Effector memory CD4-positive, alpha-beta T cell (primary cell): Measurements from ENCODE around the gene CHD2.

Experiments used
- DNase-seq, 3 donors: peaks; one replicate each; pipeline ENCODE4 v3.0.0-alpha.2; 2020
- H3K27ac ChIP-seq: 2 replicates; pipeline ENCODE4 v1.7.0; 2013; ENCODE audit warnings: mild to moderate bottlenecking, low read length, moderate library complexity; ENCODE audit not compliant: insufficient read depth, poor library complexity, severe bottlenecking
- H3K27me3 ChIP-seq: replicated peaks from 2 replicates; pipeline ENCODE4 v1.7.0; 2013; ENCODE audit warnings: mild to moderate bottlenecking, low read length; ENCODE audit not compliant: insufficient read depth, control insufficient read depth, poor library complexity, severe bottlenecking
- H3K36me3 ChIP-seq: 2 replicates; pipeline ENCODE4 v1.7.0; 2013; ENCODE audit warnings: mild to moderate bottlenecking, low read length, moderate library complexity; ENCODE audit not compliant: control insufficient read depth, insufficient read depth
- H3K4me1 ChIP-seq: 2 replicates; pipeline ENCODE4 v1.7.0; 2013; ENCODE audit warnings: low read length, mild to moderate bottlenecking; ENCODE audit not compliant: control insufficient read depth, insufficient read depth, poor library complexity, severe bottlenecking
- H3K4me3 ChIP-seq: 2 replicates; pipeline ENCODE4 v1.7.0; 2013; ENCODE audit warnings: low read length, low read depth, mild to moderate bottlenecking; ENCODE audit not compliant: insufficient read depth, poor library complexity, severe bottlenecking
- H3K9me3 ChIP-seq: 2 replicates; pipeline ENCODE4 v1.7.0; 2013; ENCODE audit warnings: mild to moderate bottlenecking, low read length, moderate library complexity; ENCODE audit not compliant: control insufficient read depth

The CHD2 gene

GRCh38 chr15:92925454-92925853 lies 25.3 kb downstream of the CHD2 start:
- peaks cover 73% of the 10 kb centered on the region for H3K36me3 ChIP-seq
- no peak overlapping the region for H3K4me3 ChIP-seq
- H3K27ac ChIP-seq, result no peak overlapping the region
- no peak for DNase-seq
- peaks cover 18% of the 10 kb centered on the region for H3K4me1 ChIP-seq
- H3K27me3 ChIP-seq, result no peaks in the 10 kb centered on the region
- no peaks in the 10 kb centered on the region for H3K9me3 ChIP-seq

- no peak for DNase-seq
- H3K27ac ChIP-seq, result no peak overlapping the region
Measured at GRCh38 chr15:92928225-92928750, 28.2 kb downstream of the CHD2 start.

GRCh38 chr15:92929002-92929401 lies 28.9 kb downstream of the CHD2 start:
- peaks cover 80% of the 10 kb centered on the region for H3K36me3 ChIP-seq
- H3K27ac ChIP-seq, result no peak overlapping the region
- H3K9me3 ChIP-seq, result no peaks in the 10 kb centered on the region
- no peak for DNase-seq
- no peak overlapping the region for H3K4me3 ChIP-seq
- H3K4me1 ChIP-seq, result no peaks in the 10 kb centered on the region
- H3K27me3 ChIP-seq, result no peaks in the 10 kb centered on the region

More at GRCh38 chr15:92928225-92928750, 28.2 kb downstream of the CHD2 start:
- Histone ChIP-seq H3K4me1 (no peaks in the 10 kb centered on the region), H3K4me3 (no peak overlapping the region), H3K9me3 (no peaks in the 10 kb centered on the region), H3K36me3 (peaks cover 80% of the 10 kb centered on the region), H3K27me3 (no peaks in the 10 kb centered on the region)

- H3K27me3 ChIP-seq, result no peaks in the 10 kb centered on the region
- H3K4me1 ChIP-seq, result no peaks in the 10 kb centered on the region
- DNase-seq, result no peak
- no peak overlapping the region for H3K27ac ChIP-seq
- peaks cover 78% of the 10 kb centered on the region for H3K36me3 ChIP-seq
- H3K4me3 ChIP-seq, result no peak overlapping the region
- no peaks in the 10 kb centered on the region for H3K9me3 ChIP-seq
Measured at GRCh38 chr15:92930054-92930621, 30.0 kb downstream of the CHD2 start.

- Histone ChIP-seq H3K4me1 (no peaks in the 10 kb centered on the region), H3K27me3 (no peaks in the 10 kb centered on the region), H3K9me3 (no peaks in the 10 kb centered on the region), H3K27ac (no peak overlapping the region), H3K4me3 (no peak overlapping the region), H3K36me3 (peaks cover 79% of the 10 kb centered on the region)
- DNase-seq, result no peak
Measured at GRCh38 chr15:92930776-92931175, 30.7 kb downstream of the CHD2 start.

- peaks cover 79% of the 10 kb centered on the region for H3K36me3 ChIP-seq
- H3K4me1 ChIP-seq, result peaks cover 6% of the 10 kb centered on the region
- no peaks in the 10 kb centered on the region for H3K27me3 ChIP-seq
- H3K27ac ChIP-seq, result no peak overlapping the region
- no peak overlapping the region for H3K4me3 ChIP-seq
- no peaks in the 10 kb centered on the region for H3K9me3 ChIP-seq
- no peak for DNase-seq
Measured at GRCh38 chr15:92932946-92933649, 33.0 kb downstream of the CHD2 start.

GRCh38 chr15:92933831-92934230 lies 33.7 kb downstream of the CHD2 start:
- Histone ChIP-seq H3K36me3 (peaks cover 79% of the 10 kb centered on the region), H3K4me3 (no peak overlapping the region), H3K27me3 (no peaks in the 10 kb centered on the region), H3K4me1 (peaks cover 6% of the 10 kb centered on the region), H3K27ac (no peak overlapping the region), H3K9me3 (no peaks in the 10 kb centered on the region)
- no peak for DNase-seq

GRCh38 chr15:92934716-92935115 lies 34.6 kb downstream of the CHD2 start:
- Histone ChIP-seq H3K36me3 (peaks cover 82% of the 10 kb centered on the region), H3K9me3 (no peaks in the 10 kb centered on the region), H3K27me3 (no peaks in the 10 kb centered on the region), H3K27ac (no peak overlapping the region), H3K4me3 (no peak overlapping the region), H3K4me1 (peaks cover 6% of the 10 kb centered on the region)
- no peak for DNase-seq

GRCh38 chr15:92936138-92936537 lies 36.0 kb downstream of the CHD2 start:
- peak overlapping the region; percentile 13 for H3K27ac ChIP-seq
- no peak for DNase-seq
- peaks cover 79% of the 10 kb centered on the region for H3K36me3 ChIP-seq
- H3K4me3 ChIP-seq, result no peak overlapping the region
- H3K4me1 ChIP-seq, result peaks cover 6% of the 10 kb centered on the region
- H3K9me3 ChIP-seq, result no peaks in the 10 kb centered on the region
- H3K27me3 ChIP-seq, result no peaks in the 10 kb centered on the region

- no peak overlapping the region for H3K4me3 ChIP-seq
- DNase-seq, result no peak
- no peaks in the 10 kb centered on the region for H3K27me3 ChIP-seq
- peak overlapping the region; percentile 13 for H3K27ac ChIP-seq
- H3K4me1 ChIP-seq, result peaks cover 6% of the 10 kb centered on the region
- H3K36me3 ChIP-seq, result peaks cover 78% of the 10 kb centered on the region
- H3K9me3 ChIP-seq, result no peaks in the 10 kb centered on the region
Measured at GRCh38 chr15:92936693-92937092, 36.6 kb downstream of the CHD2 start.
